K562 (cell line): Measurements from ENCODE around the gene PRR9. TPM values are rescaled to one million over a fixed set of nuclear protein-coding genes. Genes with fewer than 3 reads are reported as not detected.

Experiments used
- BRF1 ChIP-seq: IDR thresholded peaks from 3 replicates; pipeline ENCODE4 v1.6.1; 2011; ENCODE audit warnings: borderline replicate concordance, mild to moderate bottlenecking; ENCODE audit not compliant: insufficient read length; ENCODE audit errors: extremely low read depth
- CBFA2T3 ChIP-seq: fragments of 450-650 bp; IDR thresholded peaks from 2 replicates; pipeline ENCODE4 v1.6.1; 2017
- CEBPG ChIP-seq, 3 experiments: fragments of 200-800 bp in 1 of 3; sonication (Bioruptor generic) in 1 of 3; sonication (generic) in 1 of 3; formaldehyde crosslinking in 1 of 3; IDR thresholded peaks in 2 of 3; conservative IDR thresholded peaks in 1 of 3; 2 replicates each; pipeline versions ENCODE4 v1.6.1 to v1.8.0; 2016 to 2022; ENCODE audit warnings: missing compliant biosample characterization in 2 of 3, missing genetic modification characterization in 2 of 3, mild to moderate bottlenecking in 1 of 3, missing genetic modification reagents in 1 of 3
- CREB1 ChIP-seq, 2 experiments: sonication (generic) in 1 of 2; formaldehyde crosslinking in 1 of 2; IDR thresholded peaks; 2 replicates each; pipeline versions ENCODE4 v1.6.1 to v1.8.0; 2012 to 2022; ENCODE audit warnings: inconsistent platforms in 1 of 2, mild to moderate bottlenecking in 1 of 2, missing genetic modification reagents in 1 of 2, moderate library complexity in 1 of 2
- ELF1 ChIP-seq: fragments of 200-800 bp; sonication (Bioruptor generic); IDR thresholded peaks from 2 replicates; pipeline ENCODE4 v1.6.1; 2016; ENCODE audit warnings: missing genetic modification characterization, missing compliant biosample characterization
- EP300 ChIP-seq: IDR thresholded peaks from 2 replicates; pipeline ENCODE4 v1.6.1; 2012; ENCODE audit warnings: low read length, improper control_type of control experiment
- FOSL1 ChIP-seq: fragments of 200-800 bp; sonication (Bioruptor generic); conservative IDR thresholded peaks from 2 replicates; pipeline ENCODE4 v1.6.1; 2016; ENCODE audit warnings: missing genetic modification characterization, missing compliant biosample characterization
- HMG20A ChIP-seq: fragments of 450-650 bp; formaldehyde crosslinking; conservative IDR thresholded peaks from 2 replicates; pipeline ENCODE4 v1.4.0; 2020; ENCODE audit warnings: mild to moderate bottlenecking, mixed read lengths
- MAZ ChIP-seq, 2 experiments: fragments of 450-650 bp in 1 of 2; sonication (generic) in 1 of 2; formaldehyde crosslinking; IDR thresholded peaks in 1 of 2; conservative IDR thresholded peaks in 1 of 2; 2 replicates each; pipeline versions ENCODE4 v1.4.0 to v1.5.0; 2020; ENCODE audit warnings: mild to moderate bottlenecking in 1 of 2, missing genetic modification reagents in 1 of 2
- MED1 ChIP-seq: sonication (generic); formaldehyde crosslinking; IDR thresholded peaks from 2 replicates; pipeline ENCODE4 v1.8.1; 2023; ENCODE audit warnings: missing genetic modification reagents, borderline replicate concordance
- POLR2AphosphoS2 ChIP-seq: IDR thresholded peaks from 2 replicates; pipeline ENCODE4 v1.6.1; 2012; ENCODE audit warnings: low read length, improper control_type of control experiment
- RCOR1 ChIP-seq, 2 experiments: IDR thresholded peaks; 2 replicates each; pipeline ENCODE4 v1.6.1; 2012; ENCODE audit warnings: low read depth in 2 of 2, low read length in 2 of 2, borderline replicate concordance in 1 of 2, improper control_type of control experiment in 1 of 2
- RFX5 ChIP-seq: IDR thresholded peaks from 2 replicates; pipeline ENCODE4 v1.6.1; 2011; ENCODE audit warnings: low read depth, mild to moderate bottlenecking, improper control_type of control experiment, low read length
- RNF2 ChIP-seq: sonication (generic); IDR thresholded peaks from 2 replicates; pipeline ENCODE4 v1.6.1; 2016
- SAFB2 ChIP-seq: fragments of 200-400 bp; formaldehyde crosslinking; IDR thresholded peaks from 2 replicates; pipeline ENCODE4 v1.6.1; 2018; ENCODE audit warnings: borderline replicate concordance, low read length, low read depth, moderate library complexity; ENCODE audit not compliant: severe bottlenecking
- UBTF ChIP-seq, 2 experiments: IDR thresholded peaks; 2 replicates each; pipeline ENCODE4 v1.6.1; 2012; ENCODE audit warnings: improper control_type of control experiment in 2 of 2, low read depth in 2 of 2, low read length in 2 of 2, borderline replicate concordance in 1 of 2
- ZBTB17 ChIP-seq: fragments of 450-650 bp; formaldehyde crosslinking; IDR thresholded peaks from 2 replicates; pipeline ENCODE4 v1.4.0; 2020; ENCODE audit warnings: mild to moderate bottlenecking
- ZBTB9 ChIP-seq: fragments of 450-650 bp; formaldehyde crosslinking; IDR thresholded peaks from 2 replicates; pipeline ENCODE4 v1.4.0; 2020; ENCODE audit warnings: mild to moderate bottlenecking, moderate library complexity
- ZFPM2 ChIP-seq: fragments of 250-450 bp; sonication (Bioruptor Pico); IDR thresholded peaks from 2 replicates; pipeline ENCODE4 v1.5.1; 2022; ENCODE audit warnings: mild to moderate bottlenecking
- ZNF23 ChIP-seq: fragments of 250-450 bp; sonication (Bioruptor Pico); IDR thresholded peaks from 2 replicates; pipeline ENCODE4 v1.4.0; 2020; ENCODE audit warnings: mild to moderate bottlenecking
- ZNF280A ChIP-seq: fragments of 450-650 bp; IDR thresholded peaks from 2 replicates; pipeline ENCODE4 v1.6.1; 2018; ENCODE audit warnings: mild to moderate bottlenecking, low read depth; ENCODE audit not compliant: partially characterized antibody
- ZNF57 ChIP-seq: fragments of 450-650 bp; formaldehyde crosslinking; IDR thresholded peaks from 2 replicates; pipeline ENCODE4 v1.4.0; 2020; ENCODE audit warnings: mild to moderate bottlenecking, moderate library complexity
- ZNF695 ChIP-seq: fragments of 450-650 bp; formaldehyde crosslinking; IDR thresholded peaks from 2 replicates; pipeline ENCODE4 v1.4.0; 2020; ENCODE audit warnings: mild to moderate bottlenecking, moderate library complexity
- polyA plus RNA-seq, 8 experiments: library from polyadenylated mRNA; depleted of rRNA in 4 of 8; stranded (reverse) in 5 of 8; unstranded in 3 of 8; fragments of >200 nt; fragmentation: Nextera tagmentation in 2 of 8; fragmentation: Illumina TruSeq in 1 of 8; extraction: Ambion mirVana in 2 of 8; extraction: Trizol in 1 of 8; gene quantifications; 2 replicates each; pipeline versions ENCODE4 v1.2.1 to v1.2.3, GENCODE V29; 2011 to 2014; ENCODE audit warnings: inconsistent platforms in 1 of 8, missing spikeins in 1 of 8
- total RNA-seq, 7 experiments: library from RNA; depleted of rRNA in 6 of 7; stranded (reverse); fragments of >200 nt in 6 of 7; fragmentation: Illumina TruSeq in 2 of 7; extraction: Trizol in 2 of 7; gene quantifications; 2 replicates each; pipeline versions ENCODE4 v1.2.1 to v1.2.3, GENCODE V29; 2011 to 2021; ENCODE audit warnings: low replicate concordance in 1 of 7

Gene PRR9
- total and polyA plus RNA-seq, 9 of the 15 experiments (the other 6 are each of a cell fraction or from before 2014, with no cell fraction given) = 0.14 to 1.4 (median 0.24) TPM; not detected in 1

DNA sequence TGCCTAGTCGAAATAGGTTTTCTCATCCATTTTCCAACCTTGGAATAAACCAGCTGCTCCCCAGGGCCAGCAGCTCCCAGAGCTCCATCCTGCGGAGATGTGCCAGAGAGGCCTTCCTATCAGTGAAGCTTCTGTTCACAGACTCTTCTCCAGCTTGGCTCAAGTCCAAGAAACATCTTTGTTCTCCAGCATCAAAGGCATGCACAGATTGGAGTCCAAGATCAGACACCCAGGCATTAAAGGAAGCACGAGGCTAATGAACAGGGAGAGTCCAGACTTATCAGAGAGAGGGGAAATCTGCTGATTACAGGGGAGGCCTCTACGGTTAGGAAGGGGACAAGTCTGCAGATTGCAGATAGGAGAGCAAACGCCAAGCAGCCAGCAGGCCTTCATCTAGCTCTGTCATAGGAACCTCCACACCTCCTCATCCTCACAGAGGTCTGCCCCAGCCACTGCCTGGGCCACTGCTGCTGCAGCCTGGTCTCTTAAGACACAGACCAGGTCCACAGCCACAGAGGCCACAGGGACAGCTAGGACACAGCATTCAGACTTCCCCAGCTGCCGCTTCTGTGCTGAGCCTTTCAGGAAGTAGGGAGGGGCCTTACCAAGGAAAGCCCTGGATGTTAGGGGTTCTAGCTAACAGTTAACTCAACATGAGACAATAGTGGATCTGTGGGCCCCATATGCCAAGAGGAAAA, 3.4 kb downstream of the PRR9 start (continued):
- TF ChIP-seq ZBTB9 (CRISPR knock-in tag) (peak; percentile 98), ZNF23 (CRISPR knock-in tag) (no peak), RNF2 (peak; percentile 71; the same call in 1 of the 2 replicates), ZBTB17 (CRISPR knock-in tag) (peak; percentile 40; the same call in 1 of the 2 replicates), ZFPM2 (CRISPR knock-in tag) (no peak), ZNF57 (CRISPR knock-in tag) (no peak), FOSL1 (tag) (0 out of 2 replicates have a peak, but pooled peaks have one; percentile 19), CEBPG (CRISPR knock-in tag; IDR thresholded peaks at IDR 0.05) (no peak), CEBPG (tag; conservative IDR thresholded peaks at IDR 0.05 in 1 of 2, IDR thresholded peaks at IDR 0.05 in 1 of 2) (no peak), BRF1 (no peak), EP300 (0 out of 2 replicates have a peak, but pooled peaks have one; percentile 11), POLR2AphosphoS2 (no peak), RCOR1 (IDR thresholded peaks at IDR 0.05; ENCODE audit: borderline replicate concordance in 1 of 2, low read depth in 2 of 2, low read length in 2 of 2) (peak in 1 of 2 experiments; percentile 86; a peak in 1 of 4 replicates), ZNF695 (CRISPR knock-in tag) (no peak), UBTF (IDR thresholded peaks at IDR 0.05; ENCODE audit: borderline replicate concordance in 1 of 2, low read depth in 2 of 2, low read length in 2 of 2) (no peak), CREB1 (IDR thresholded peaks at IDR 0.05) (no peak), CREB1 (CRISPR knock-in tag; IDR thresholded peaks at IDR 0.05) (no peak), RFX5 (no peak), ELF1 (0 out of 2 replicates have a peak, but pooled peaks have one; percentile 20), ZNF280A (no peak), HMG20A (CRISPR knock-in tag) (no peak), MED1 (CRISPR knock-in tag) (no peak), SAFB2 (no peak), CBFA2T3 (peak; percentile 58), MAZ (CRISPR knock-in tag; conservative IDR thresholded peaks at IDR 0.05 in 1 of 2, IDR thresholded peaks at IDR 0.05 in 1 of 2) (0 out of 4 replicates have a peak, but pooled peaks of 1 of the 2 experiments have one; percentile 21)
